ENCODE data around the gene PCDHGC4.

Gene PCDHGC4

GRCh38 chr5:141490771-141491170 lies 5.9 kb downstream of the PCDHGC4 start:
- DNase-seq = no peak

GRCh38 chr5:141491323-141492167 lies 6.7 kb downstream of the PCDHGC4 start:
- no peak for DNase-seq

GRCh38 chr5:141492168-141492885 lies 7.5 kb downstream of the PCDHGC4 start:
- DNase-seq = no peak

- DNase-seq = no peak
These were observed 8.9 kb downstream of the PCDHGC4 start for GRCh38 chr5:141493500-141494422.

GRCh38 chr5:141494761-141495452 lies 10.1 kb downstream of the PCDHGC4 start:
- no peak for DNase-seq

- no peak for DNase-seq
These were observed 10.6 kb downstream of the PCDHGC4 start for GRCh38 chr5:141495453-141495811.

- DNase-seq = no peak
These were observed 11.2 kb downstream of the PCDHGC4 start for GRCh38 chr5:141496038-141496437.

GRCh38 chr5:141501761-141502160 lies 16.9 kb downstream of the PCDHGC4 start:
- no peak for DNase-seq

GRCh38 chr5:141503681-141504080 lies 18.9 kb downstream of the PCDHGC4 start:
- DNase-seq = no peak

- no peak for DNase-seq
These were observed 19.4 kb downstream of the PCDHGC4 start for GRCh38 chr5:141504216-141504615.

GRCh38 chr5:141506381-141507155 lies 21.7 kb downstream of the PCDHGC4 start:
- no peak for DNase-seq

- no peak for DNase-seq
These were observed 22.7 kb downstream of the PCDHGC4 start for GRCh38 chr5:141507387-141508091.

- DNase-seq = no peak
These were observed 23.6 kb downstream of the PCDHGC4 start for GRCh38 chr5:141508440-141508797.

GRCh38 chr5:141508798-141509611 lies 24.2 kb downstream of the PCDHGC4 start:
- peak; percentile 36 for DNase-seq

GRCh38 chr5:141510160-141510559 lies 25.3 kb downstream of the PCDHGC4 start:
- no peak for DNase-seq

GRCh38 chr5:141510850-141511601 lies 26.2 kb downstream of the PCDHGC4 start:
- DNase-seq = no peak

- no peak for DNase-seq
These were observed 27.0 kb downstream of the PCDHGC4 start for GRCh38 chr5:141511771-141512325.

- peak; percentile 96 for DNase-seq
These were observed 27.6 kb downstream of the PCDHGC4 start for GRCh38 chr5:141512390-141512910.

Data from stimulated activated CD8-positive, alpha-beta memory T cell treated with anti-CD3 and anti-CD28 coated beads, Interleukin-4, amount 100 ng/mL, for 48 hours (primary cell).